Measurements from ENCODE around the gene CCR3.

Gene CCR3

GRCh38 chr3:46281551-46281950 is 39.3 kb downstream of the CCR3 start:
- Histone ChIP-seq H3K4me2 (ENCODE audit: insufficient read depth, low read length) (no peak overlapping the region), H3K4me1 (ENCODE audit: insufficient read depth, low read length) (peaks cover 27% of the 10 kb centered on the region), H4K20me1 (ENCODE audit: insufficient read depth, low read length) (no peaks in the 10 kb centered on the region), H3K27ac (ENCODE audit: low read length) (no peak overlapping the region), H3K79me2 (ENCODE audit: insufficient read depth, low read length) (no peaks in the 10 kb centered on the region), H3K9me3 (ENCODE audit: insufficient read depth, low read length, severe bottlenecking) (peaks cover 17% of the 10 kb centered on the region), H3K9ac (ENCODE audit: low read depth, low read length) (no peak overlapping the region), H2AFZ (ENCODE audit: low read depth, low read length) (peak overlapping the region; percentile 27; the same call in 1 of the 2 replicates), H3K36me3 (ENCODE audit: insufficient read depth, low read length) (no peaks in the 10 kb centered on the region), H3K4me3 (ENCODE audit: low read depth in 1 of 2, low read length in 2 of 2) (no peak overlapping the region), H3K27me3 (ENCODE audit: insufficient read depth, low read length, poor library complexity) (no peaks in the 10 kb centered on the region)
- ATAC-seq (ENCODE audit: insufficient read depth, low read depth) (no peak), DNase-seq (no peak)
- TF ChIP-seq EZH2 (IDR thresholded peaks at IDR 0.05; ENCODE audit: borderline replicate concordance, low read depth, low read length, severe bottlenecking): no peak
- TF ChIP-seq, protein P1, sequence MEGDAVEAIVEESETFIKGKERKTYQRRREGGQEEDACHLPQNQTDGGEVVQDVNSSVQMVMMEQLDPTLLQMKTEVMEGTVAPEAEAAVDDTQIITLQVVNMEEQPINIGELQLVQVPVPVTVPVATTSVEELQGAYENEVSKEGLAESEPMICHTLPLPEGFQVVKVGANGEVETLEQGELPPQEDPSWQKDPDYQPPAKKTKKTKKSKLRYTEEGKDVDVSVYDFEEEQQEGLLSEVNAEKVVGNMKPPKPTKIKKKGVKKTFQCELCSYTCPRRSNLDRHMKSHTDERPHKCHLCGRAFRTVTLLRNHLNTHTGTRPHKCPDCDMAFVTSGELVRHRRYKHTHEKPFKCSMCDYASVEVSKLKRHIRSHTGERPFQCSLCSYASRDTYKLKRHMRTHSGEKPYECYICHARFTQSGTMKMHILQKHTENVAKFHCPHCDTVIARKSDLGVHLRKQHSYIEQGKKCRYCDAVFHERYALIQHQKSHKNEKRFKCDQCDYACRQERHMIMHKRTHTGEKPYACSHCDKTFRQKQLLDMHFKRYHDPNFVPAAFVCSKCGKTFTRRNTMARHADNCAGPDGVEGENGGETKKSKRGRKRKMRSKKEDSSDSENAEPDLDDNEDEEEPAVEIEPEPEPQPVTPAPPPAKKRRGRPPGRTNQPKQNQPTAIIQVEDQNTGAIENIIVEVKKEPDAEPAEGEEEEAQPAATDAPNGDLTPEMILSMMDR (IDR thresholded peaks at IDR 0.05; ENCODE audit: borderline replicate concordance, extremely low read depth, low read length, poor library complexity, severe bottlenecking): no peak

DNA sequence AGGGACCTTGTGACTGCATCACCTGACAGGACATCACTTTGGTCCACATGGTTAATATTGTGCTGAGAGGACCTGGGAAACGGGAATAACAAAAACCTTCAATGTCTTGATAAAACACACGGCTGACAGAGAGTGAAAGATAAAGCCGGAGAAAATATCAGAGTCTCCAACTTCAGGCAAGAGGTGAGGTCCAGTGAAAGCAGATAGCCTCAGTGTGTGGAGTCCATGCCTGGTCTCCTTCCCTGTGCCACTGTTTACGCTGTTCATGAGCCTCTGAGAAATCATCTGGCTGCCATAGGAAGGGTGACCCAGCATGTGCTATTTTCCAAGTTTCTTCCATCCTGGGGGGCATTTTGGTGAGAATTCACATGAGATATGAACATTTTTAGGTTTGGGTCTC is 39.8 kb downstream of the CCR3 start:
- no peak for ATAC-seq (ENCODE audit: insufficient read depth, low read depth)
- H3K4me3 ChIP-seq (ENCODE audit: low read depth in 1 of 2, low read length in 2 of 2): no peak overlapping the region
- peaks cover 27% of the 10 kb centered on the region for H3K4me1 ChIP-seq (ENCODE audit: insufficient read depth, low read length)
- no peak overlapping the region for H2AFZ ChIP-seq (ENCODE audit: low read depth, low read length)
- H3K4me2 ChIP-seq (ENCODE audit: insufficient read depth, low read length): no peak overlapping the region
- no peak overlapping the region for H3K27ac ChIP-seq (ENCODE audit: low read length)
- no peak for DNase-seq
- peaks cover 17% of the 10 kb centered on the region for H3K9me3 ChIP-seq (ENCODE audit: insufficient read depth, low read length, severe bottlenecking)
- H3K36me3 ChIP-seq (ENCODE audit: insufficient read depth, low read length): no peaks in the 10 kb centered on the region
- H3K9ac ChIP-seq (ENCODE audit: low read depth, low read length): no peak overlapping the region
- no peaks in the 10 kb centered on the region for H4K20me1 ChIP-seq (ENCODE audit: insufficient read depth, low read length)
- H3K27me3 ChIP-seq (ENCODE audit: insufficient read depth, low read length, poor library complexity): no peaks in the 10 kb centered on the region
- no peaks in the 10 kb centered on the region for H3K79me2 ChIP-seq (ENCODE audit: insufficient read depth, low read length)
- TF ChIP-seq, protein P1 (IDR thresholded peaks at IDR 0.05; ENCODE audit: borderline replicate concordance, extremely low read depth, low read length, poor library complexity, severe bottlenecking): no peak
- no peak for TF ChIP-seq EZH2 (IDR thresholded peaks at IDR 0.05; ENCODE audit: borderline replicate concordance, low read depth, low read length, severe bottlenecking)

GRCh38 chr3:46282696-46283095 is 40.4 kb downstream of the CCR3 start:
- ATAC-seq (ENCODE audit: insufficient read depth, low read depth) (no peak), DNase-seq (no peak)
- Histone ChIP-seq H3K9ac (ENCODE audit: low read depth, low read length) (no peak overlapping the region), H3K9me3 (ENCODE audit: insufficient read depth, low read length, severe bottlenecking) (peaks cover 17% of the 10 kb centered on the region), H3K27me3 (ENCODE audit: insufficient read depth, low read length, poor library complexity) (no peaks in the 10 kb centered on the region), H3K36me3 (ENCODE audit: insufficient read depth, low read length) (no peaks in the 10 kb centered on the region), H3K27ac (ENCODE audit: low read length) (no peak overlapping the region), H3K4me3 (ENCODE audit: low read depth in 1 of 2, low read length in 2 of 2) (no peak overlapping the region), H4K20me1 (ENCODE audit: insufficient read depth, low read length) (no peaks in the 10 kb centered on the region), H3K79me2 (ENCODE audit: insufficient read depth, low read length) (no peaks in the 10 kb centered on the region), H3K4me2 (ENCODE audit: insufficient read depth, low read length) (no peak overlapping the region), H2AFZ (ENCODE audit: low read depth, low read length) (no peak overlapping the region), H3K4me1 (ENCODE audit: insufficient read depth, low read length) (peaks cover 27% of the 10 kb centered on the region)
- no peak for TF ChIP-seq EZH2 (IDR thresholded peaks at IDR 0.05; ENCODE audit: borderline replicate concordance, low read depth, low read length, severe bottlenecking)
- TF ChIP-seq, protein P1 (IDR thresholded peaks at IDR 0.05; ENCODE audit: borderline replicate concordance, extremely low read depth, low read length, poor library complexity, severe bottlenecking): no peak

All from DND-41 (cell line).